ENCODE measurements around the gene ADARB2.

- no peak for TF ChIP-seq CTCF (IDR thresholded peaks at IDR 0.05; ENCODE audit: low read depth, low read length, missing input control)
- TF ChIP-seq SP1 (IDR thresholded peaks at IDR 0.05): no peak
- TF ChIP-seq TAF1 (conservative IDR thresholded peaks at IDR 0.05): no peak
- TF ChIP-seq JUND (IDR thresholded peaks at IDR 0.05): no peak
- no peak for TF ChIP-seq RAD21 (IDR thresholded peaks at IDR 0.05)
- TF ChIP-seq, protein P1, sequence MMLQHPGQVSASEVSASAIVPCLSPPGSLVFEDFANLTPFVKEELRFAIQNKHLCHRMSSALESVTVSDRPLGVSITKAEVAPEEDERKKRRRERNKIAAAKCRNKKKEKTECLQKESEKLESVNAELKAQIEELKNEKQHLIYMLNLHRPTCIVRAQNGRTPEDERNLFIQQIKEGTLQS (IDR thresholded peaks at IDR 0.05): no peak
- TF ChIP-seq, protein P2, sequence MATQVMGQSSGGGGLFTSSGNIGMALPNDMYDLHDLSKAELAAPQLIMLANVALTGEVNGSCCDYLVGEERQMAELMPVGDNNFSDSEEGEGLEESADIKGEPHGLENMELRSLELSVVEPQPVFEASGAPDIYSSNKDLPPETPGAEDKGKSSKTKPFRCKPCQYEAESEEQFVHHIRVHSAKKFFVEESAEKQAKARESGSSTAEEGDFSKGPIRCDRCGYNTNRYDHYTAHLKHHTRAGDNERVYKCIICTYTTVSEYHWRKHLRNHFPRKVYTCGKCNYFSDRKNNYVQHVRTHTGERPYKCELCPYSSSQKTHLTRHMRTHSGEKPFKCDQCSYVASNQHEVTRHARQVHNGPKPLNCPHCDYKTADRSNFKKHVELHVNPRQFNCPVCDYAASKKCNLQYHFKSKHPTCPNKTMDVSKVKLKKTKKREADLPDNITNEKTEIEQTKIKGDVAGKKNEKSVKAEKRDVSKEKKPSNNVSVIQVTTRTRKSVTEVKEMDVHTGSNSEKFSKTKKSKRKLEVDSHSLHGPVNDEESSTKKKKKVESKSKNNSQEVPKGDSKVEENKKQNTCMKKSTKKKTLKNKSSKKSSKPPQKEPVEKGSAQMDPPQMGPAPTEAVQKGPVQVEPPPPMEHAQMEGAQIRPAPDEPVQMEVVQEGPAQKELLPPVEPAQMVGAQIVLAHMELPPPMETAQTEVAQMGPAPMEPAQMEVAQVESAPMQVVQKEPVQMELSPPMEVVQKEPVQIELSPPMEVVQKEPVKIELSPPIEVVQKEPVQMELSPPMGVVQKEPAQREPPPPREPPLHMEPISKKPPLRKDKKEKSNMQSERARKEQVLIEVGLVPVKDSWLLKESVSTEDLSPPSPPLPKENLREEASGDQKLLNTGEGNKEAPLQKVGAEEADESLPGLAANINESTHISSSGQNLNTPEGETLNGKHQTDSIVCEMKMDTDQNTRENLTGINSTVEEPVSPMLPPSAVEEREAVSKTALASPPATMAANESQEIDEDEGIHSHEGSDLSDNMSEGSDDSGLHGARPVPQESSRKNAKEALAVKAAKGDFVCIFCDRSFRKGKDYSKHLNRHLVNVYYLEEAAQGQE (IDR thresholded peaks at IDR 0.05): no peak
- TF ChIP-seq YY1 (IDR thresholded peaks at IDR 0.05): no peak
- TF ChIP-seq RXRA (IDR thresholded peaks at IDR 0.05): no peak
These were observed 449.3 kb downstream of the ADARB2 start for GRCh38 chr10:1287971-1288401.
